SK-N-SH (cell line): ENCODE data around the gene SOBP. TPM values are rescaled to one million over a fixed set of nuclear protein-coding genes. Genes with fewer than 3 reads are reported as not detected.

Experiments used
- CTCF ChIA-PET: fragments of 300-600, 350-600 bp; formaldehyde crosslinking; extraction: SDS; loops from one replicate; lab custom pipeline; 2021; lab: Yijun Ruan, JAX
- POLR2A ChIA-PET: fragments of 350-600 bp; sonication (Branson Sonifier 250); formaldehyde crosslinking; extraction: SDS; loops from one replicate; lab custom pipeline; 2020; ENCODE audit warnings: antibody characterized with exemption, inconsistent platforms; lab: Yijun Ruan, JAX
- DNase-seq: peaks from one replicate; pipeline ENCODE4 v3.0.0; 2012
- H2AFZ ChIP-seq: fragments of 200-600 bp; sonication (generic); 2 replicates; pipeline ENCODE4 v1.8.1; 2016; ENCODE audit warnings: antibody characterized with exemption, mild to moderate bottlenecking, low read depth
- H3F3A ChIP-seq: fragments of 200-600 bp; sonication (generic); replicated peaks from 2 replicates; pipeline ENCODE3; 2016; ENCODE audit warnings: antibody characterized with exemption, mild to moderate bottlenecking; ENCODE audit not compliant: insufficient read depth
- H3K27ac ChIP-seq, 2 experiments: fragments of 200-500 bp in 1 of 2; fragments of 200-600 bp in 1 of 2; sonication (Bioruptor generic) in 1 of 2; sonication (generic), shearing (Covaris generic) in 1 of 2; 2 replicates each; pipeline versions ENCODE4 v1.5.1 to v1.6.1; 2014 to 2016; ENCODE audit warnings: low read depth in 2 of 2, inconsistent platforms in 1 of 2, low read length in 1 of 2, mild to moderate bottlenecking in 1 of 2, mixed read lengths in 1 of 2
- H3K27me3 ChIP-seq: fragments of 200-600 bp; sonication (generic), shearing (Covaris generic); 2 replicates; pipeline ENCODE4 v1.6.1; 2016; ENCODE audit warnings: mixed run types; ENCODE audit not compliant: insufficient read depth
- H3K36me3 ChIP-seq, 2 experiments: fragments of 200-500 bp in 1 of 2; fragments of 200-600 bp in 1 of 2; sonication (Bioruptor generic) in 1 of 2; sonication (generic) in 1 of 2; replicated peaks in 1 of 2; 2 replicates each; pipeline versions ENCODE3 to v1.5.1; 2014 to 2016; ENCODE audit warnings: low read length in 1 of 2, mild to moderate bottlenecking in 1 of 2; ENCODE audit not compliant: insufficient read depth in 2 of 2, control insufficient read depth in 1 of 2
- H3K4me1 ChIP-seq, 2 experiments: fragments of 200-500 bp in 1 of 2; fragments of 200-600 bp in 1 of 2; sonication (Bioruptor generic) in 1 of 2; sonication (generic), shearing (Covaris generic) in 1 of 2; 2 replicates each; pipeline versions ENCODE4 v1.5.1 to v1.6.1; 2014 to 2016; ENCODE audit warnings: low read depth in 1 of 2, low read length in 1 of 2, mixed run types in 1 of 2; ENCODE audit not compliant: insufficient read depth in 2 of 2, control insufficient read depth in 1 of 2
- H3K4me2 ChIP-seq: fragments of 200-600 bp; sonication (generic), shearing (Covaris generic); 2 replicates; pipeline ENCODE4 v1.6.1; 2017; ENCODE audit warnings: mixed run types
- H3K4me3 ChIP-seq, 2 experiments: fragments of 200-500 bp in 1 of 2; fragments of 200-600 bp in 1 of 2; sonication (Bioruptor generic) in 1 of 2; sonication (generic), shearing (Covaris generic) in 1 of 2; 2 replicates each; pipeline versions ENCODE4 v1.5.1 to v1.8.1; 2014 to 2016; ENCODE audit warnings: low read depth in 2 of 2, inconsistent platforms in 1 of 2, low read length in 1 of 2, mild to moderate bottlenecking in 1 of 2, mixed read lengths in 1 of 2, moderate library complexity in 1 of 2
- H3K79me2 ChIP-seq: fragments of 200-600 bp; sonication (generic); 2 replicates; pipeline ENCODE4 v1.8.1; 2017; ENCODE audit warnings: mild to moderate bottlenecking; ENCODE audit not compliant: insufficient read depth
- H3K9ac ChIP-seq: fragments of 200-600 bp; sonication (generic); 2 replicates; pipeline ENCODE4 v1.6.1; 2017; ENCODE audit warnings: mixed run types
- H3K9me2 ChIP-seq: fragments of 200-600 bp; sonication (generic); 2 replicates; pipeline ENCODE4 v1.6.1; 2017; ENCODE audit warnings: mixed run types
- H3K9me3 ChIP-seq: fragments of 200-600 bp; sonication (generic); 2 replicates; pipeline ENCODE4 v1.6.1; 2017; ENCODE audit warnings: mixed run types, mild to moderate bottlenecking, moderate library complexity
- H4K20me1 ChIP-seq: fragments of 200-600 bp; sonication (generic); 2 replicates; pipeline ENCODE4 v1.6.1; 2017; ENCODE audit warnings: mild to moderate bottlenecking, mixed run types; ENCODE audit not compliant: insufficient read depth
- ELF1 ChIP-seq: IDR thresholded peaks from 2 replicates; pipeline ENCODE4 v1.4.0; 2012
- EP300 ChIP-seq, 2 experiments: IDR thresholded peaks; 2 replicates each; pipeline versions ENCODE4 v1.4.0 to v1.6.1; 2012; ENCODE audit warnings: borderline replicate concordance in 1 of 2, low read depth in 1 of 2, low read length in 1 of 2
- FOSL2 ChIP-seq: IDR thresholded peaks from 2 replicates; pipeline ENCODE4 v1.4.0; 2012; ENCODE audit warnings: low read depth, mild to moderate bottlenecking, moderate library complexity, borderline replicate concordance
- JUND ChIP-seq: IDR thresholded peaks from 2 replicates; pipeline ENCODE4 v1.4.0; 2012
- MEF2A ChIP-seq: IDR thresholded peaks from 2 replicates; pipeline ENCODE4 v1.4.0; 2012; ENCODE audit warnings: low read depth, borderline replicate concordance
- TEAD4 ChIP-seq: IDR thresholded peaks from 2 replicates; pipeline ENCODE4 v1.4.0; 2012; ENCODE audit warnings: mild to moderate bottlenecking, borderline replicate concordance; ENCODE audit not compliant: insufficient read depth
- WGBS: methylation state at CpG from one replicate; pipeline ENCODE4 v1.1.6; 2017; ENCODE audit warnings: low lambda C conversion rate; 5-methylcytosine and 5-hydroxymethylcytosine counted together
- polyA plus RNA-seq, 3 experiments: library from polyadenylated mRNA; depleted of rRNA; stranded (reverse); fragments of >200 nt; gene quantifications; 2 replicates each; pipeline ENCODE4 v1.2.3, GENCODE V29; 2012
- TF ChIP-seq, protein P1 (sequence below): fragments of 200-600 bp; sonication (generic); IDR thresholded peaks from 2 replicates; pipeline ENCODE4 v1.6.1; 2017; ENCODE audit warnings: antibody characterized with exemption, mild to moderate bottlenecking, moderate library complexity
- TF ChIP-seq, protein P2 (sequence below): IDR thresholded peaks from 2 replicates; pipeline ENCODE4 v1.6.1; 2012; ENCODE audit warnings: mild to moderate bottlenecking, low read depth, low read length, moderate library complexity
- TF ChIP-seq, protein P3 (sequence below): fragments of 150-350 bp; IDR thresholded peaks from 2 replicates; pipeline ENCODE4 v1.6.1; 2016; ENCODE audit warnings: mild to moderate bottlenecking, low read depth, low read length
- TF ChIP-seq, protein P4 (sequence below): IDR thresholded peaks from 2 replicates; pipeline ENCODE4; 2012

The SOBP gene
- polyA plus RNA-seq, 1 of the 3 experiments (the other 2 are of a cell fraction): 0.61 TPM

DNA sequence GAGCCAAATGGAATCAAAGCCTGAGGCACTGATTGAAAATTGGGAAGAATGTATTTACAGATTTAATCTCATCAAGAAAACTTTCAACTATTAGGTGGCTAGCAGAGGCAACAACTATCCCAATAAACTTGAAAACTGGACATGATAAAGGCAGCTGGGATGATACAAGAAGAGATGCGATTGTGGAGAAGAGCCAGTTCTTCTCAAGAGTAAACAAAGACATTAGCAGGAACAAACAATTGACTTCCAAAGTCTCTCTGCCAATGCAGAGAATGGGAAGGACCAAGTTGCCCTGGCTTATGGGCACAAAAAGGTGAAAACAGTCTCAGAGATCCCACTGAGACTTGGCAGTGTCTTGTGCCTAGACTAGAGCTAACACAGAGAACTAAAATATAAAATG is 132.4 kb downstream of the SOBP start:
- H3K27ac ChIP-seq: no peak overlapping the region; a peak in 1 of 4 replicates
- no peaks in the 10 kb centered on the region for H3F3A ChIP-seq
- TF ChIP-seq ELF1: no peak
- no peak for TF ChIP-seq TEAD4
- no peak for TF ChIP-seq JUND
- TF ChIP-seq, protein P1, sequence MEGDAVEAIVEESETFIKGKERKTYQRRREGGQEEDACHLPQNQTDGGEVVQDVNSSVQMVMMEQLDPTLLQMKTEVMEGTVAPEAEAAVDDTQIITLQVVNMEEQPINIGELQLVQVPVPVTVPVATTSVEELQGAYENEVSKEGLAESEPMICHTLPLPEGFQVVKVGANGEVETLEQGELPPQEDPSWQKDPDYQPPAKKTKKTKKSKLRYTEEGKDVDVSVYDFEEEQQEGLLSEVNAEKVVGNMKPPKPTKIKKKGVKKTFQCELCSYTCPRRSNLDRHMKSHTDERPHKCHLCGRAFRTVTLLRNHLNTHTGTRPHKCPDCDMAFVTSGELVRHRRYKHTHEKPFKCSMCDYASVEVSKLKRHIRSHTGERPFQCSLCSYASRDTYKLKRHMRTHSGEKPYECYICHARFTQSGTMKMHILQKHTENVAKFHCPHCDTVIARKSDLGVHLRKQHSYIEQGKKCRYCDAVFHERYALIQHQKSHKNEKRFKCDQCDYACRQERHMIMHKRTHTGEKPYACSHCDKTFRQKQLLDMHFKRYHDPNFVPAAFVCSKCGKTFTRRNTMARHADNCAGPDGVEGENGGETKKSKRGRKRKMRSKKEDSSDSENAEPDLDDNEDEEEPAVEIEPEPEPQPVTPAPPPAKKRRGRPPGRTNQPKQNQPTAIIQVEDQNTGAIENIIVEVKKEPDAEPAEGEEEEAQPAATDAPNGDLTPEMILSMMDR: no peak
- no peak for TF ChIP-seq FOSL2
- TF ChIP-seq MEF2A: no peak
- TF ChIP-seq, protein P2, sequence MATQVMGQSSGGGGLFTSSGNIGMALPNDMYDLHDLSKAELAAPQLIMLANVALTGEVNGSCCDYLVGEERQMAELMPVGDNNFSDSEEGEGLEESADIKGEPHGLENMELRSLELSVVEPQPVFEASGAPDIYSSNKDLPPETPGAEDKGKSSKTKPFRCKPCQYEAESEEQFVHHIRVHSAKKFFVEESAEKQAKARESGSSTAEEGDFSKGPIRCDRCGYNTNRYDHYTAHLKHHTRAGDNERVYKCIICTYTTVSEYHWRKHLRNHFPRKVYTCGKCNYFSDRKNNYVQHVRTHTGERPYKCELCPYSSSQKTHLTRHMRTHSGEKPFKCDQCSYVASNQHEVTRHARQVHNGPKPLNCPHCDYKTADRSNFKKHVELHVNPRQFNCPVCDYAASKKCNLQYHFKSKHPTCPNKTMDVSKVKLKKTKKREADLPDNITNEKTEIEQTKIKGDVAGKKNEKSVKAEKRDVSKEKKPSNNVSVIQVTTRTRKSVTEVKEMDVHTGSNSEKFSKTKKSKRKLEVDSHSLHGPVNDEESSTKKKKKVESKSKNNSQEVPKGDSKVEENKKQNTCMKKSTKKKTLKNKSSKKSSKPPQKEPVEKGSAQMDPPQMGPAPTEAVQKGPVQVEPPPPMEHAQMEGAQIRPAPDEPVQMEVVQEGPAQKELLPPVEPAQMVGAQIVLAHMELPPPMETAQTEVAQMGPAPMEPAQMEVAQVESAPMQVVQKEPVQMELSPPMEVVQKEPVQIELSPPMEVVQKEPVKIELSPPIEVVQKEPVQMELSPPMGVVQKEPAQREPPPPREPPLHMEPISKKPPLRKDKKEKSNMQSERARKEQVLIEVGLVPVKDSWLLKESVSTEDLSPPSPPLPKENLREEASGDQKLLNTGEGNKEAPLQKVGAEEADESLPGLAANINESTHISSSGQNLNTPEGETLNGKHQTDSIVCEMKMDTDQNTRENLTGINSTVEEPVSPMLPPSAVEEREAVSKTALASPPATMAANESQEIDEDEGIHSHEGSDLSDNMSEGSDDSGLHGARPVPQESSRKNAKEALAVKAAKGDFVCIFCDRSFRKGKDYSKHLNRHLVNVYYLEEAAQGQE: no peak
- TF ChIP-seq, protein P3, sequence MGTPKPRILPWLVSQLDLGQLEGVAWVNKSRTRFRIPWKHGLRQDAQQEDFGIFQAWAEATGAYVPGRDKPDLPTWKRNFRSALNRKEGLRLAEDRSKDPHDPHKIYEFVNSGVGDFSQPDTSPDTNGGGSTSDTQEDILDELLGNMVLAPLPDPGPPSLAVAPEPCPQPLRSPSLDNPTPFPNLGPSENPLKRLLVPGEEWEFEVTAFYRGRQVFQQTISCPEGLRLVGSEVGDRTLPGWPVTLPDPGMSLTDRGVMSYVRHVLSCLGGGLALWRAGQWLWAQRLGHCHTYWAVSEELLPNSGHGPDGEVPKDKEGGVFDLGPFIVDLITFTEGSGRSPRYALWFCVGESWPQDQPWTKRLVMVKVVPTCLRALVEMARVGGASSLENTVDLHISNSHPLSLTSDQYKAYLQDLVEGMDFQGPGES: no peak
- TF ChIP-seq, protein P4, sequence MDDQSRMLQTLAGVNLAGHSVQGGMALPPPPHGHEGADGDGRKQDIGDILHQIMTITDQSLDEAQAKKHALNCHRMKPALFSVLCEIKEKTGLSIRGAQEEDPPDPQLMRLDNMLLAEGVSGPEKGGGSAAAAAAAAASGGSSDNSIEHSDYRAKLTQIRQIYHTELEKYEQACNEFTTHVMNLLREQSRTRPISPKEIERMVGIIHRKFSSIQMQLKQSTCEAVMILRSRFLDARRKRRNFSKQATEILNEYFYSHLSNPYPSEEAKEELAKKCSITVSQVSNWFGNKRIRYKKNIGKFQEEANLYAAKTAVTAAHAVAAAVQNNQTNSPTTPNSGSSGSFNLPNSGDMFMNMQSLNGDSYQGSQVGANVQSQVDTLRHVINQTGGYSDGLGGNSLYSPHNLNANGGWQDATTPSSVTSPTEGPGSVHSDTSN: no peak
- no peak for TF ChIP-seq EP300 (IDR thresholded peaks at IDR 0.05; ENCODE audit: borderline replicate concordance in 1 of 2, low read depth in 1 of 2, low read length in 1 of 2)
- H3K36me3 ChIP-seq: no peaks in the 10 kb centered on the region
- H4K20me1 ChIP-seq: no peaks in the 10 kb centered on the region
- H3K79me2 ChIP-seq: no peaks in the 10 kb centered on the region
- WGBS: 85% methylated on average over 1 of the region's 1 CpG
- CTCF ChIA-PET: no interaction called here
- no peak overlapping the region for H2AFZ ChIP-seq
- no peaks in the 10 kb centered on the region for H3K9me2 ChIP-seq
- no peak overlapping the region for H3K9ac ChIP-seq
- H3K4me3 ChIP-seq: no peak overlapping the region
- H3K27me3 ChIP-seq: no peaks in the 10 kb centered on the region
- H3K4me1 ChIP-seq: peaks cover 0 to 55% of the 10 kb centered on the region in 2 experiments; a peak in 2 of 4 replicates
- no peaks in the 10 kb centered on the region for H3K9me3 ChIP-seq
- no peak overlapping the region for H3K4me2 ChIP-seq
- DNase-seq: no peak
- POLR2A ChIA-PET: no interaction called here
